Rectal smooth muscle tissue (tissue), 1 donor: Measurements from ENCODE around the gene MAP3K4.

Experiments
- H3K27ac ChIP-seq: one replicate; pipeline ENCODE4 v1.7.0; 2013; ENCODE audit warnings: low read depth, low read length, inconsistent platforms
- H3K27me3 ChIP-seq: one replicate; pipeline ENCODE4 v1.7.0; 2013; ENCODE audit warnings: low read length; ENCODE audit not compliant: control insufficient read depth, insufficient read depth
- H3K36me3 ChIP-seq: one replicate; pipeline ENCODE4 v1.7.0; 2013; ENCODE audit warnings: low read length; ENCODE audit not compliant: control insufficient read depth, insufficient read depth
- H3K4me1 ChIP-seq: one replicate; pipeline ENCODE4 v1.7.0; 2013; ENCODE audit warnings: low read length; ENCODE audit not compliant: control insufficient read depth, insufficient read depth
- H3K4me3 ChIP-seq: one replicate; pipeline ENCODE4 v1.7.0; 2013; ENCODE audit warnings: low read length
- H3K9ac ChIP-seq: one replicate; pipeline ENCODE4 v1.7.0; 2013; ENCODE audit warnings: low read length

The MAP3K4 gene, protein sequence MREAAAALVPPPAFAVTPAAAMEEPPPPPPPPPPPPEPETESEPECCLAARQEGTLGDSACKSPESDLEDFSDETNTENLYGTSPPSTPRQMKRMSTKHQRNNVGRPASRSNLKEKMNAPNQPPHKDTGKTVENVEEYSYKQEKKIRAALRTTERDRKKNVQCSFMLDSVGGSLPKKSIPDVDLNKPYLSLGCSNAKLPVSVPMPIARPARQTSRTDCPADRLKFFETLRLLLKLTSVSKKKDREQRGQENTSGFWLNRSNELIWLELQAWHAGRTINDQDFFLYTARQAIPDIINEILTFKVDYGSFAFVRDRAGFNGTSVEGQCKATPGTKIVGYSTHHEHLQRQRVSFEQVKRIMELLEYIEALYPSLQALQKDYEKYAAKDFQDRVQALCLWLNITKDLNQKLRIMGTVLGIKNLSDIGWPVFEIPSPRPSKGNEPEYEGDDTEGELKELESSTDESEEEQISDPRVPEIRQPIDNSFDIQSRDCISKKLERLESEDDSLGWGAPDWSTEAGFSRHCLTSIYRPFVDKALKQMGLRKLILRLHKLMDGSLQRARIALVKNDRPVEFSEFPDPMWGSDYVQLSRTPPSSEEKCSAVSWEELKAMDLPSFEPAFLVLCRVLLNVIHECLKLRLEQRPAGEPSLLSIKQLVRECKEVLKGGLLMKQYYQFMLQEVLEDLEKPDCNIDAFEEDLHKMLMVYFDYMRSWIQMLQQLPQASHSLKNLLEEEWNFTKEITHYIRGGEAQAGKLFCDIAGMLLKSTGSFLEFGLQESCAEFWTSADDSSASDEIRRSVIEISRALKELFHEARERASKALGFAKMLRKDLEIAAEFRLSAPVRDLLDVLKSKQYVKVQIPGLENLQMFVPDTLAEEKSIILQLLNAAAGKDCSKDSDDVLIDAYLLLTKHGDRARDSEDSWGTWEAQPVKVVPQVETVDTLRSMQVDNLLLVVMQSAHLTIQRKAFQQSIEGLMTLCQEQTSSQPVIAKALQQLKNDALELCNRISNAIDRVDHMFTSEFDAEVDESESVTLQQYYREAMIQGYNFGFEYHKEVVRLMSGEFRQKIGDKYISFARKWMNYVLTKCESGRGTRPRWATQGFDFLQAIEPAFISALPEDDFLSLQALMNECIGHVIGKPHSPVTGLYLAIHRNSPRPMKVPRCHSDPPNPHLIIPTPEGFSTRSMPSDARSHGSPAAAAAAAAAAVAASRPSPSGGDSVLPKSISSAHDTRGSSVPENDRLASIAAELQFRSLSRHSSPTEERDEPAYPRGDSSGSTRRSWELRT (N-terminal part only)

DNA sequence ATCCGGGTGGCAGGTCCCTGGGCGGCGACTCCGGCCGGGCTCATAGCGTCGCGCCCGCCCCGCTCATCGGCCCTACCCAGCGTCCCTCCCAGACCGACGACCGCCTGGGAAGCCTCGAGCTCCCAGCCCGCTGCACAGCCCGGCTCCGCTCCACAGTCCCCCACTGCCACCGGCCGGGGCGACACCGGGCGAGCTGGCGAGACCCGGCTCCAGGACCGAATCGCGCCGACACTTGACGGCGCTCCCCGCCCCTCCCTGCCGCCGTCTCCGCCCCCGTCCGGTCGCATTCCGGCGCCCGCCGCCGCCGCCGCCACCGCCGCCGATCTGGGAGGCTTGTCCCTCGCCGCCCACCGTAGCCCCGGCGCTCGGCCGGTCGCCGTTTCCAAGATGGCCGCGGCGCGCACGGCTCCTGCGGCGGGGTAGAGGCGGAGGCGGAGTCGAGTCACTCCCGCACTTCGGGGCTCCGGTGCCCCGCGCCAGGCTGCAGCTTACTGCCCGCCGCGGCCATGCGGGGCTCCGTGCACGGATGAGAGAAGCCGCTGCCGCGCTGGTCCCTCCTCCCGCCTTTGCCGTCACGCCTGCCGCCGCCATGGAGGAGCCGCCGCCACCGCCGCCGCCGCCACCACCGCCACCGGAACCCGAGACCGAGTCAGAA is at the start of gene MAP3K4:
TSS of gene MAP3K4 (plus strand) at position 364 of the 655 bp plus-strand sequence. CDS start at position 527, 163 bp downstream.
- peak within 1 kb of the TSS; percentile 67 for H3K9ac ChIP-seq
- peak within 1 kb of the TSS; percentile 91 for H3K27ac ChIP-seq
- no peaks in the 10 kb centered on the region for H3K36me3 ChIP-seq
- H3K27me3 ChIP-seq: no peaks in the 10 kb centered on the region
- peak within 1 kb of the TSS; percentile 84 for H3K4me3 ChIP-seq
- peaks cover 5% of the 10 kb centered on the region for H3K4me1 ChIP-seq

DNA sequence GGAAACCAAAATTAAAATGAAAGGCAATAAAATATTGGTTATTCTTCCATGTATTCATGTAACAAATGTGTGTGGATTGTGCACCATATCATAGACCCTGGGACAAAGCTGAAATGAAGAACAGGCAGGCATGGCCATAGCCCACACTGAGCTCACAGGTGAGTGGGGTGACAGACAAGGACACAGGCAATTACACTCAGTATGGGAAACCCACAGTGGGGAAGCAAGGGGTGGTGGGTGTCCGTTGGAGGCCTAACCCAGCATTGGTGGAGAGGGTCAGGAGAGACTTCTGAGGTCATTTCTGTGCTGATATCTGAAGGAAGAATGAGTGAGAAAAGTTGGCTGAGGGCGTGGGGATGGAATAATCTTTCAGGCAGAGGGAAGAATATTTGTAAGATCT is 47.6 kb upstream of the MAP3K4 start:
- no peaks in the 10 kb centered on the region for H3K27me3 ChIP-seq
- H3K36me3 ChIP-seq: no peaks in the 10 kb centered on the region
- no peak overlapping the region for H3K9ac ChIP-seq
- H3K4me1 ChIP-seq: no peaks in the 10 kb centered on the region
- no peak overlapping the region for H3K4me3 ChIP-seq
- H3K27ac ChIP-seq: no peak overlapping the region

DNA sequence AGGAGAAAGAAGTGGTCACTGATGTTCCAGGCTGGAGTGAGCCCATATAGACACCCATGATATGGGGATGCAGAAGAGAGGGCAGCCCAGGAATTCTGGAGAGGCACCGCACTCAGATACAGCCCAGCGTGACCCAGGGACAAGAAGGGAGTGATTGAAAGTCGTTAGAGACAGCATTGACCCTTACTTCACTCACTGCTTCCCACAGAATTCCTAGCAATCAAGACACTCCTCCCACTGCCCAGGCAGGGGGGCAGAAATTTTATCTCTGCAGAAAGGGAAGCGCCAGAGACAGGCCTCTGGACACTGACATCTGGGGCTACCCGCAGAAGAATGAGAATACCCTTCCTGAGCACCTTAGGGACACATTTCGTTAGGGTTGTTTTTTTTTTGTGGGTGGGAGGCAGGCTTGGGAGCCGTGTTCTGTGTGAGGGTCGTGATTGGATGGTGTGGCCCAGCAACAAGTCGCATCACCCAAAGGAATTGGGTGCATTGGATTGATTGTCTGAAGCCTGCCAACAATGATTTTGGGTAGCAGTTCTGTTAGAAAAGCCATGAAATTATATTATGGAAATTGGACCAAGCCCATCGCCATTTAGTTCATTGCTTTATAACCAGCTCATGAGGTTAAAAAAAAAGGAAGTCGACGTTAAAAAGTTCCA is 45.9 kb upstream of the MAP3K4 start:
- Histone ChIP-seq H3K9ac (no peak overlapping the region), H3K27ac (no peak overlapping the region), H3K4me3 (no peak overlapping the region), H3K4me1 (no peaks in the 10 kb centered on the region), H3K27me3 (no peaks in the 10 kb centered on the region), H3K36me3 (no peaks in the 10 kb centered on the region)

DNA sequence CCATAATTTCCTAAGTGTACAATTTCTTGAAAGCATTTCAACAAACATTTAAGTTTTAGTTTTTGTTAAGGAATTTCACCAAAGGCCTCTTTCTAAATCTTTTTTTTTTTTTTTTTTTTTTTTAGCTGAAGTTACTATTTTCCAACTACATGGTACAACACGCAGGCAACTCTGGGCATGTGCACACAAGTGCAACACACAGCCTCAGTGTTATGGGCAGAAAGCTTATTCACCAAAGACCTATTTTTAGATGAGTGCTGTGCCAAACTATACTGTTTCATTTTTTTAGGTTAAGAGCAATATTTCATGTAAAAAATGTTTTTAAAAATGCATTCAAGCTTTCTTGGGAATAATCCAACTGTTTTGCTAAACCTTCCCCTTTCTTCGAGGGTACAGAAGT is 42.0 kb upstream of the MAP3K4 start:
- H3K9ac ChIP-seq: no peak overlapping the region
- H3K4me3 ChIP-seq: no peak overlapping the region
- no peaks in the 10 kb centered on the region for H3K4me1 ChIP-seq
- no peak overlapping the region for H3K27ac ChIP-seq
- no peaks in the 10 kb centered on the region for H3K36me3 ChIP-seq
- no peaks in the 10 kb centered on the region for H3K27me3 ChIP-seq

DNA sequence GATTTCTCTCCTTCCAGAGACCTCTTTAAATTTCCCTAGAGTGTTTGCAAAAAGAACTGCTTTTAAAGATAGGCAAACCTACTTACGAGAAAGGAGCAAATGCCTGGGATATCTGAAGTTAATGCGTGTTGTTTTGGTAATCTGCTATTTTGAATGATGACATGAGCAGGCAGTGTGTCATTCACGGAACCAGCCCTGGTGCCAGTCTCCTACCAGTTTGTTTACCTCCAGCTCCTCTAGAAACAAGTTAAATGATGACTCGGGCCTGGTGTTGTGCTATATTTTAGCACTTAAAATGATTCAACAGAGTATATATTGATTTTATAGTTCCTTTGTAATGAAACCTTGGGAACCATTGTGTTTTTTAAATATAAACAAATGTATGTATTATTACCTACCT is 41.1 kb upstream of the MAP3K4 start:
- Histone ChIP-seq H3K27me3 (no peaks in the 10 kb centered on the region), H3K4me3 (no peak overlapping the region), H3K4me1 (no peaks in the 10 kb centered on the region), H3K27ac (no peak overlapping the region), H3K36me3 (no peaks in the 10 kb centered on the region), H3K9ac (no peak overlapping the region)

DNA sequence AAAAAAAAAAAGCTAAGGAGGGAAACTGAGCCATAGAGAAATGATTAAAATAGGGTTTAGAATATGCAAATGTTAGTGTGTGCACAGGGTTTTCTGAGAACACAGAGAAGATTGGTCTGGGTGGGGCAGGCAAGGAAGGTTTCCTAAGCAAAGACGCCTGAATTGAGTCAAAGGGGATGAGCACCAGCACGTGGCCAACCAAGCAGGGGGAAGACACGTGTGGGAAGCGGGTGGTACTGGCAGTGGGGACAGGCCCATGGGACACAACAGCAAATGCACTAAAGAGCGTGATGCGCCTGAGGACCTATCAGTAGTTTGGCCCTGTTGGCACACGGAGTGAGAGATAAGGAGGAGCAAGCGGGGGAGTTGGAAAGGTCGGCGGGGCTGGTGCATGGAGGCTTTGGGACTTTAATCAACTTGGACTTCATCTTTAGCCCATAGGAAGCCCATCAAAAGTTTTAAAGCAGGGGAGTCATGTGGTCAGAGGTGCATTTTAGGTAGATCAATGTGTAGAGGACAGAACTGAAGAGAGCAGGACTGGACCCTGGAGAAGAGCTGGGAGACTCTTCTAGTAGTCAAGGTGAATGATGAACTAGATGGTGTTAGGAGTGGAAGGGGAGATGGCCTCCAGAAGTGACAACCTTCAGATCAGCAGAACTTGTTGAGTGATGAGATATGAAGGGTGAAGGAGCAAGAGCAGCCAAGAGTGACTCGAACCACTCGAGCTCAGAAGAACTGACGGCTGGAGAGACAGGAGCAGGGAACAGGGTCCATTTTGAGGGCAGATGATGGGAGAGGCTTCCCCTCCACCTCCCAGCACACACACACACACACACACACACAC is 40.2 kb upstream of the MAP3K4 start:
- Histone ChIP-seq H3K36me3 (no peaks in the 10 kb centered on the region), H3K9ac (no peak overlapping the region), H3K27me3 (no peaks in the 10 kb centered on the region), H3K4me3 (no peak overlapping the region), H3K4me1 (no peaks in the 10 kb centered on the region), H3K27ac (no peak overlapping the region)

DNA sequence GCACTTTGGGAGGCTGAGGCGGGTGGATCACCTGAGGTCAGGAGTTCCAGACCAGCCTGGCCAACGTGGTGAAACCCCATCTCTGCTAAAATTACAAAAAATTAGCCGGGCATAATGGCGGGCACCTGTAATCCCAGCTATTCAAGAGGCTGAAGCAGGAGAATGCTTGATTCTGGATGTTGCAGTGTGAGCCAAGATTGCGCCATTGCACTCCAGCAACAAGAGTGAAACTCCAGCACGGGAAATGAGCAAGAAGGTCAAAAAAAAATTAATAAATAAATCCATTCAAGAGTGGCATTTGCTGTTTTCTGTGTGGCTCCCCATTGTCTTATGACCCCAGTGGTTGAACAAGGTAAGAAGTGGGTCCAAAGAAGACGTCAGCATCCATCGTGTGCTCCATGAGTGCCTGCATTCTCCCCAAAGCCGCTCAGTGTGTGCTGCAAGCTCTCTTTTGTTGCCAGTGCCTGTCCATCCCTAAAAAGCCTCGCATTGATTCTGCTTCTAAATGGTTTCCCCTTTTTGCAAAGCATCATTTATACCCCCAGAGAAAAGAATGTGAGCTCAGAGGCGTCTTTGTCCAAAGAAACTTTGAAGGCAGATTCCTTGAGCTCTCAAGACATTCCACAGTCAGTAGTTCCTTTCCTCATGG is 38.8 kb upstream of the MAP3K4 start:
- Histone ChIP-seq H3K27ac (no peak overlapping the region), H3K9ac (no peak overlapping the region), H3K4me1 (no peaks in the 10 kb centered on the region), H3K36me3 (no peaks in the 10 kb centered on the region), H3K27me3 (no peaks in the 10 kb centered on the region), H3K4me3 (no peak overlapping the region)

DNA sequence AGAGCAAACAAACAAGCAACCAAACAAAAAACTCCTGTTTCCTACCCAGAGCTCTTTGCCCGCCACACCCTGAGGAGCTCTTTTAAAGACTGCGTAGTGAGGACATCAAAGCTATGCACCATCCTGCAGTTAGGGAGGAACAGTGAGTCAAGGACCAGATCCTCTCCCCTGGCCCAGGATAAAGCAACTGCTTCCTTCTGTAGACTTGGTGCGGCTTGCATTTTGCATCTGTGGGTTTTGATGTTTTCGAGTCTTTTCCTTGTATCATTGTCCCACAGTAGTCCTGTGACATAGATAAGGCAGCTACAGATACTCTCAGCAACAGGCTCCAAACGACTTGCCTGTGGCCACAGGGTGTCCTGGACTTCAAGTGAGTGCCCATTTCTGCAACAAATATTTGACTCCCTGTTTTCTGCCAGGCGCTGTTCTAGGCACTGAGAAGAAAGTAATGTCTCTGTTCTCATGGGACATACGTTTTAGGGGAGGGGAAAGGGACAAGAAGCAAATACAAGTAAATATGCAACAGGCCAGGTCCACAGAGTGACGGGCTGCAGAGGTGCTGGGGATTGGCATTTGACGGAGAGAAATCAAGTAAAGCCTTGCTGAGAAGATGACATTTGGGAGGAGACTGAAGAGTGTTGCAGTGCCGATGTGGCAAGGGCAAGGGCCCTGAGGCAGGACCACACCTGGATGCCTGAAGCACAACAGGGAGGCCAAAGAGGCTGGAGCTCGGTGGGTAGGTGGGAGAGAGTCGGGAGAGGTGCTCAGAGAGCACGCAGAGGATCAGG is 35.9 kb upstream of the MAP3K4 start:
- H3K4me3 ChIP-seq: no peak overlapping the region
- H3K36me3 ChIP-seq: no peaks in the 10 kb centered on the region
- H3K9ac ChIP-seq: no peak overlapping the region
- H3K4me1 ChIP-seq: no peaks in the 10 kb centered on the region
- no peaks in the 10 kb centered on the region for H3K27me3 ChIP-seq
- no peak overlapping the region for H3K27ac ChIP-seq

DNA sequence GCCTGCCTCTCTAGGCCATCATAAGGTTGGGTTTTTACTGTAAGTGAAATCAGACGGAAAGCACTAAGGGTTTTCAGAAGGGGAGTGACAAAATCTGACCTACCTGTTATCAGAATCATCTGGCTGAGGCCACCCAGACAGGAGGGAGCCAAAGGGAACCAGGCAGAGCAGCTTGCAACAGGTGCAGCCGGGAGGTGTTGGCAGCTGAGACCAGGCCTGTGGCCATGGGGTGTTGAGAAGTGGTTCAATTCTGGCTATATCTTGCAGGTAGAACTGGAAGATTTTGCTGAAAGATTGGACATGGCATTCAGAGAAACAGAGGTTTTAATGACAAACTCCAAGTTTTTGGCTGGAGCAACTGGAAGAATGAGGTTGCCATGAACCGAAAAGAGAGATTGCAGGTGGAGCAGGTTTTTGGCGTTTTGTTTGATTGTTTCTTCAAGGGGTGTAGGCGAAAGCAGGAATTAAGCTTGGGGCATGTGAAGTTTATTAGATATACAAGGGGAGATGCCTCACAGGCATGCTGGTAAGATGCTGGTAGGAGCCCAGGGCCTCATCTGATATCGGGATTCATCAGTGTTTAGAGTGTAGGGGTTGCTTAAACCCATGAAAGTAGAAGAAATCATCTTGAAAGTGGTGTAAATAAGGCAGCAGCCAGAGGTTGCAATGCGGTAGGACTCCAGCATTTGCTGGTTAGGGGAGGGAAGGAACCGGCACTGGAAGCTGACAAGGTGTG is 35.1 kb upstream of the MAP3K4 start:
- H3K36me3 ChIP-seq: no peaks in the 10 kb centered on the region

More for the DNA sequence above, 35.1 kb upstream of the MAP3K4 start:
- Histone ChIP-seq H3K27me3 (no peaks in the 10 kb centered on the region), H3K9ac (no peak overlapping the region), H3K4me3 (no peak overlapping the region), H3K27ac (no peak overlapping the region), H3K4me1 (no peaks in the 10 kb centered on the region)
